Gastrocnemius medialis (tissue), 4 donors: ENCODE measurements around the gene PAQR5. TPM values are rescaled to one million over a fixed set of nuclear protein-coding genes. Genes with fewer than 3 reads are reported as not detected.
A peak's percentile ranks its signal among the peaks of the same experiment; 100 is the strongest.
"Not testable (repeated sequence)": the region's sequence is repeated elsewhere in the genome, so short reads cannot be mapped to it uniquely, and the experiment has no call there.

Experiments used
- ATAC-seq, 2 donors: fragments of 150-250 bp; one replicate each; pipeline ENCODE4 v1.9.1; 2016
- DNase-seq, 2 donors: peaks; one replicate each; pipeline ENCODE4 v3.0.0-alpha.2; 2019
- H3K27ac ChIP-seq, 4 donors: fragments of 200-600 bp; sonication (generic); 1 replicate in 1 of 4; 2 replicates in 3 of 4; pipeline ENCODE4 v1.5.1; 2016 to 2018; ENCODE audit warnings: mild to moderate bottlenecking in 2 of 4, moderate library complexity in 1 of 4
- H3K27me3 ChIP-seq, 3 donors: fragments of 200-600 bp; sonication (generic) in 2 of 3; 1 replicate in 1 of 3; 2 replicates in 2 of 3; pipeline versions ENCODE4 v1.5.1 to v1.6.0; 2016 to 2019; ENCODE audit warnings: mild to moderate bottlenecking in 1 of 3, moderate library complexity in 1 of 3
- H3K36me3 ChIP-seq, 2 donors: fragments of 200-600 bp; sonication (generic) in 1 of 2; one replicate each; pipeline ENCODE4 v1.5.1; 2017 to 2018
- H3K4me1 ChIP-seq, 2 donors: fragments of 200-600 bp; sonication (generic) in 1 of 2; one replicate each; pipeline ENCODE4 v1.5.1; 2016 to 2017; ENCODE audit warnings: mild to moderate bottlenecking in 2 of 2
- H3K4me3 ChIP-seq, 4 donors: fragments of 200-600 bp; sonication (generic) in 3 of 4; 1 replicate in 1 of 4; 2 replicates in 3 of 4; pipeline ENCODE4 v1.5.1; 2016 to 2019; ENCODE audit warnings: mild to moderate bottlenecking in 2 of 4
- H3K9me3 ChIP-seq, 3 donors: fragments of 200-600 bp; sonication (generic) in 2 of 3; 1 replicate in 1 of 3; 2 replicates in 2 of 3; pipeline ENCODE4 v1.5.1; 2016 to 2019
- CTCF ChIP-seq, 5 experiments: fragments of 450-650 bp in 3 of 5; fragments of 200-600 bp in 2 of 5; sonication (generic) in 2 of 5; IDR thresholded peaks in 4 of 5; conservative IDR thresholded peaks in 1 of 5; 1 replicate in 4 of 5; 2 replicates in 1 of 5; pipeline ENCODE4 v1.5.1; 2016 to 2019; ENCODE audit warnings: antibody characterized with exemption in 5 of 5, mild to moderate bottlenecking in 3 of 5, moderate library complexity in 3 of 5
- POLR2A ChIP-seq, 2 donors: fragments of 450-650 bp; IDR thresholded peaks; one replicate each; pipeline ENCODE4 v1.6.1; 2017; ENCODE audit warnings: antibody characterized with exemption in 2 of 2, mild to moderate bottlenecking in 2 of 2, moderate library complexity in 2 of 2
- in situ Hi-C, 4 donors: fragments of 200-750 bp; cut with MboI; loops; one replicate each; pipeline versions ENCODE4 v1.15.0 to v1.8.0; 2017; ENCODE audit warnings: low sequenced_read_pairs in 4 of 4
- intact Hi-C: fragments of 100-400 bp; cut with DNase I; formaldehyde crosslinking; loops from one replicate; pipeline ENCODE4 v1.15.1; 2023; ENCODE audit warnings: low total_unique reads
- total RNA-seq, 4 donors: library from RNA; depleted of rRNA; stranded (reverse); fragments of >200 nt; gene quantifications; one replicate each; pipeline versions ENCODE4 v1.1.0 to v1.2.3, GENCODE V29; 2016

PAQR5 gene
- total RNA-seq, 4 donors from 2014 or later, result 0.07 to 0.10 (median 0.10) TPM; not detected in 1

GRCh38 chr15:69288011-69288410 is 10.7 kb upstream of the PAQR5 start:
- H3K27me3 ChIP-seq, result no peaks in the 10 kb centered on the region
- no peaks in the 10 kb centered on the region for H3K4me1 ChIP-seq
- H3K4me3 ChIP-seq, result no peak overlapping the region
- no peaks in the 10 kb centered on the region for H3K36me3 ChIP-seq
- no peak for TF ChIP-seq POLR2A (IDR thresholded peaks at IDR 0.05)
- no peak for TF ChIP-seq CTCF (IDR thresholded peaks at IDR 0.05 in 4 of 5, conservative IDR thresholded peaks at IDR 0.05 in 1 of 5)
- H3K27ac ChIP-seq, result no peak overlapping the region
- DNase-seq (no peak), ATAC-seq (no peak)
- intact Hi-C loops (no loop called here), in situ Hi-C loops (no loop called here)
- no peaks in the 10 kb centered on the region for H3K9me3 ChIP-seq

GRCh38 chr15:69288531-69289341 is 10.0 kb upstream of the PAQR5 start:
- ATAC-seq (no peak), DNase-seq (no peak)
- Histone ChIP-seq H3K27ac (no peak overlapping the region), H3K4me1 (no peaks in the 10 kb centered on the region), H3K36me3 (no peaks in the 10 kb centered on the region), H3K9me3 (no peaks in the 10 kb centered on the region), H3K27me3 (no peaks in the 10 kb centered on the region), H3K4me3 (no peak overlapping the region)
- no peak for TF ChIP-seq CTCF (IDR thresholded peaks at IDR 0.05 in 4 of 5, conservative IDR thresholded peaks at IDR 0.05 in 1 of 5)
- no peak for TF ChIP-seq POLR2A (IDR thresholded peaks at IDR 0.05)
- in situ Hi-C loops (no loop called here), intact Hi-C loops (no loop called here)

DNA sequence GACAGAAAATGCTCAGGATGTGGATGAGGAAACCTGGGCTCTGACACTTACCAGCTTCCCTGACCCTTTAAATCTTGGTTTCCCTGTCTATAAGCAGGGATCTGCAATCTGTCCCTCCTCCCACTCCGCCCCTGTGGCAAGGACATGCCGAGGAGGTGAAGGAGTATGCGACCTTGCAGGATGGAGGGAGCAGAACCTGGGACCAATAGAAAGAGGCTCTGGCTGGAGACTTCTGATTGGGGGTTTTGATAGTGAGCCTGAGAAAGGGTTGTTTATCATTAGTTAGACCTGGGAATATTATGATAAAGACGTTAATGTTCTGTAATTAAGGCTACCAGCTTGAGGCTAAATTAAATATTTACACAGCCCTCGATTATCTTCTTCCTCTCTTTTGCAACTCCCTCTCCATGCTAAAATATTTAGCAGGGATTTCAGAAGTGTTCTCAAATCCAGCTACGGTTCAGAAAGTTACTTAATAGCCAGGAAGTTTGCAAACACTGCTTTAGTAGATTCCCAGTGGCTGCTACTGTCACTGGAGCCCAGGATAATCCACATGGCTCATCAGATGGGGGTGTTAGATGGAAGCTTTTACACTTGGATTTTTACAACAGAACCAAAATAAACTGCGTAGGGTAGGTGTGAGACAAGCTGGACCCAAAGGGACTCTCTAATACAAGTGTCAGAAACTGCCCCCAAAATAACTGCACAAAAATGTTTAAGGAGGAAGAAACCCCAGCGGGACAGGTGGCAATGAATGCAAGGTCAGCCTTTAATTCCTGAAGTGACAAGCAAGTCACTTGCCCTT is 9.2 kb upstream of the PAQR5 start:
- no peaks in the 10 kb centered on the region for H3K4me1 ChIP-seq
- intact Hi-C loops, result no loop called here
- H3K27ac ChIP-seq, result no peak overlapping the region
- ATAC-seq (no peak), DNase-seq (no peak)
- in situ Hi-C loops, result no loop called here
- H3K36me3 ChIP-seq, result no peaks in the 10 kb centered on the region
- H3K27me3 ChIP-seq, result no peaks in the 10 kb centered on the region
- no peaks in the 10 kb centered on the region for H3K9me3 ChIP-seq
- TF ChIP-seq CTCF (IDR thresholded peaks at IDR 0.05 in 4 of 5, conservative IDR thresholded peaks at IDR 0.05 in 1 of 5) (no peak), POLR2A (IDR thresholded peaks at IDR 0.05) (no peak)
- no peak overlapping the region for H3K4me3 ChIP-seq

GRCh38 chr15:69290346-69291164 is 8.2 kb upstream of the PAQR5 start:
- no peak for TF ChIP-seq POLR2A (IDR thresholded peaks at IDR 0.05)
- TF ChIP-seq CTCF (IDR thresholded peaks at IDR 0.05 in 4 of 5, conservative IDR thresholded peaks at IDR 0.05 in 1 of 5), result no peak
- intact Hi-C loops, result no loop called here
- Histone ChIP-seq H3K27me3 (no peaks in the 10 kb centered on the region), H3K4me3 (no peak overlapping the region), H3K36me3 (no peaks in the 10 kb centered on the region), H3K9me3 (no peaks in the 10 kb centered on the region), H3K27ac (no peak overlapping the region), H3K4me1 (no peaks in the 10 kb centered on the region)
- ATAC-seq, result peak; percentile 19 to 36
- no peak for DNase-seq
- in situ Hi-C loops, result no loop called here

DNA sequence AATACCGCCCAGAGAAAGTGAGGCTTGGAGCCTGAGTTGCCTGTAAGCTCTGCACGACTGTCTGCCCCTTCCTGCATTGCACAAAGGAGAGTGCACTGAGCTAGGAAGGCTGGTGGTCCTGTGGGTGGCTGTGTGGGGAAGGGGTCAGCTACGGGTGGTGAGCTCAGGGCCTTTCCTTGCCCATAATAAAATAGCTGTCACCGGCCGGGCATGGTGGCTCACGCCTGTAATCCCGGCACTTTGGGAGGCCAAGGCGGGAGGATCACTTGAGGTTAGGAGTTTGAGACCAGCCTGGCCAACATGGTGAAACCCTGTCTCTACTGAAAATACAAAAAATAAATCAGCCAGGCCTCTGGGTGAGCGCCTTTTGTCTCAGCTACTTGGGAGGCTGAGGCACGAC is 7.1 kb upstream of the PAQR5 start:
- not testable (repeated sequence) for ATAC-seq

More for the DNA sequence above, 7.1 kb upstream of the PAQR5 start:
- in situ Hi-C loops, H3K4me1 ChIP-seq, H3K4me3 ChIP-seq, H3K36me3 ChIP-seq, intact Hi-C loops, H3K9me3 ChIP-seq, H3K27me3 ChIP-seq, DNase-seq, H3K27ac ChIP-seq: not testable (repeated sequence)
